CD4-positive, alpha-beta T cell (primary cell): Measurements from ENCODE around the gene PCTP. TPM values are rescaled to one million over a fixed set of nuclear protein-coding genes. Genes with fewer than 3 reads are reported as not detected.

Source experiments
- ATAC-seq: fragments of 200-7000 bp; cut with Tn5 transposase; one replicate; pipeline ENCODE4 v1.10.0; 2022; ENCODE audit warnings: mild to moderate bottlenecking; ENCODE audit not compliant: poor library complexity
- CTCF ChIA-PET: fragments of 350-600 bp; sonication (Branson Sonifier 250); formaldehyde crosslinking; loops from one replicate; lab custom pipeline; 2021; ENCODE audit warnings: antibody characterized with exemption, inconsistent platforms; lab: Charles Lee
- POLR2A ChIA-PET: fragments of 350-600 bp; sonication (Branson Sonifier 250); formaldehyde crosslinking; loops from one replicate; lab custom pipeline; 2021; ENCODE audit warnings: antibody characterized with exemption, inconsistent platforms; lab: Charles Lee
- DNase-seq, 14 experiments: peaks; one replicate each; pipeline ENCODE4 v3.0.0-alpha.2; 2013 to 2020; ENCODE audit warnings: mixed read lengths in 2 of 14
- H3K27ac ChIP-seq, 2 donors: one replicate each; pipeline versions ENCODE4 v1.5.1 to v1.7.0; 2013; ENCODE audit warnings: low read length in 2 of 2, low read depth in 1 of 2, mild to moderate bottlenecking in 1 of 2
- H3K27me3 ChIP-seq, 2 experiments: 1 replicate in 1 of 2; 2 replicates in 1 of 2; pipeline versions ENCODE4 v1.6.1 to v1.7.0; 2013; ENCODE audit warnings: low read length in 2 of 2, control low read depth in 1 of 2, mild to moderate bottlenecking in 1 of 2, moderate library complexity in 1 of 2; ENCODE audit not compliant: insufficient read depth in 2 of 2, control insufficient read depth in 1 of 2
- H3K36me3 ChIP-seq: one replicate; pipeline ENCODE4 v1.6.1; 2013; ENCODE audit warnings: low read length, control low read depth; ENCODE audit not compliant: insufficient read depth
- H3K4me1 ChIP-seq: one replicate; pipeline ENCODE4 v1.6.1; 2013; ENCODE audit warnings: low read length, control low read depth; ENCODE audit not compliant: insufficient read depth
- H3K4me3 ChIP-seq: one replicate; pipeline ENCODE4 v1.5.1; 2013; ENCODE audit warnings: mild to moderate bottlenecking, low read length, moderate library complexity
- H3K9me3 ChIP-seq, 2 experiments: 1 replicate in 1 of 2; 2 replicates in 1 of 2; pipeline versions ENCODE4 v1.6.1 to v1.7.0; 2013; ENCODE audit warnings: low read length in 2 of 2, mild to moderate bottlenecking in 2 of 2, control low read depth in 1 of 2, moderate library complexity in 1 of 2; ENCODE audit not compliant: control insufficient read depth in 1 of 2, insufficient read depth in 1 of 2
- H3K27ac Mint-ChIP-seq: one replicate; pipeline ENCODE4 v1.8.0; 2020; ENCODE audit warnings: mixed read lengths
- H3K27me3 Mint-ChIP-seq: one replicate; pipeline ENCODE4 v1.8.0; 2021; ENCODE audit warnings: mixed read lengths
- H3K36me3 Mint-ChIP-seq: one replicate; pipeline ENCODE4 v1.8.0; 2021; ENCODE audit warnings: low read depth, mixed read lengths
- H3K4me1 Mint-ChIP-seq: one replicate; pipeline ENCODE4 v1.8.0; 2021; ENCODE audit warnings: low read depth, mixed read lengths
- H3K4me3 Mint-ChIP-seq: one replicate; pipeline ENCODE4 v1.8.0; 2020; ENCODE audit warnings: mild to moderate bottlenecking, mixed read lengths
- H3K9me3 Mint-ChIP-seq: one replicate; pipeline ENCODE4 v1.8.0; 2020; ENCODE audit warnings: mixed read lengths
- CTCF ChIP-seq: fragments of 200-600 bp; IDR thresholded peaks from one replicate; pipeline ENCODE4 v1.8.0; 2022; ENCODE audit warnings: antibody characterized with exemption, mild to moderate bottlenecking
- intact Hi-C, 2 experiments: fragments of 100-400 bp; cut with DNase I in 1 of 2; cut with micrococcal nuclease in 1 of 2; formaldehyde crosslinking; loops; one replicate each; pipeline versions ENCODE4 v1.15.1 to v1.9.0; 2023 to 2025; cut with DNase I, micrococcal nuclease
- total RNA-seq, 174 experiments: library from RNA in 2 of 174; stranded (reverse) in 2 of 174; gene quantifications; one replicate each; pipeline ENCODE4 v1.2.3 and lab custom pipeline; 2021 to 2026

PCTP gene
- total RNA-seq, 2 experiments from 2014 or later: 1.1 to 1.2 TPM

DNA sequence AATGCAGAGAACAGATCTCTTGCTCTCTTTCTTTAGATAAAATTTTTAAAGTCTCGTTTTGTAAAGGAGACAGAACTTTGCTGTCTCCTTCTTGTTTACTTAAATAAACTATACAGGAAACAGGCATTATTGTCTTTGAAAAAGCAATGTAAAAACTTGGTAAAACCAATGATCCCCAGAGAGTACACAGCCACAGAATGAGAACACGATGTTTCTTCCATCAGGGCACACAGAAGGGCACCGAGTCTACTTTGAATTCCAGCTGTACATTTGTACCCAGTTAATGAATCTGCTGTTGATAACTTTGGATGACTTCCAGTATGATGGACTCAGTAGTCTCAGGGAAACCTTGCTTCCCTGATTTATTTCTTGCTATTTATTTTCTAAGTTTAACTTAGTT, 20.0 kb upstream of the PCTP start:
- ATAC-seq (no peak), DNase-seq (no peak)
- no peaks in the 10 kb centered on the region for H3K9me3 Mint-ChIP-seq
- no peak overlapping the region for H3K4me3 Mint-ChIP-seq
- Histone ChIP-seq H3K27me3 (peaks cover 5 to 17% of the 10 kb centered on the region in 2 experiments), H3K4me3 (no peak overlapping the region), H3K36me3 (no peaks in the 10 kb centered on the region), H3K9me3 (no peaks in the 10 kb centered on the region), H3K4me1 (no peaks in the 10 kb centered on the region), H3K27ac (no peak overlapping the region)
- no peaks in the 10 kb centered on the region for H3K36me3 Mint-ChIP-seq
- H3K4me1 Mint-ChIP-seq: no peaks in the 10 kb centered on the region
- CTCF ChIA-PET: no interaction called here
- no peak for TF ChIP-seq CTCF
- peaks cover 38% of the 10 kb centered on the region for H3K27me3 Mint-ChIP-seq
- POLR2A ChIA-PET: no interaction called here
- intact Hi-C loops: loop anchor here in 1 of 2 experiments (10.0 kb wide), 1 partner anchor 984 kb away; no protein-coding TSS in a partner anchor
- H3K27ac Mint-ChIP-seq: no peak overlapping the region

- no peak for TF ChIP-seq CTCF
- Histone ChIP-seq H3K27me3 (peaks cover 0 to 17% of the 10 kb centered on the region in 2 experiments), H3K9me3 (no peaks in the 10 kb centered on the region), H3K27ac (no peak overlapping the region), H3K4me1 (no peaks in the 10 kb centered on the region), H3K36me3 (no peaks in the 10 kb centered on the region), H3K4me3 (no peak overlapping the region)
- Mint-ChIP-seq H3K4me1 (no peaks in the 10 kb centered on the region), H3K9me3 (no peaks in the 10 kb centered on the region), H3K36me3 (no peaks in the 10 kb centered on the region), H3K4me3 (no peak overlapping the region), H3K27me3 (peaks cover 34% of the 10 kb centered on the region), H3K27ac (no peak overlapping the region)
- ChIA-PET POLR2A (no interaction called here), CTCF (no interaction called here)
- ATAC-seq: no peak
- intact Hi-C loops: loop anchor here in 1 of 2 experiments (10.0 kb wide), 1 partner anchor 983 kb away; no protein-coding TSS in a partner anchor
- DNase-seq: no peak
Measured at GRCh38 chr17:55731586-55732250, 19.1 kb upstream of the PCTP start.

DNA sequence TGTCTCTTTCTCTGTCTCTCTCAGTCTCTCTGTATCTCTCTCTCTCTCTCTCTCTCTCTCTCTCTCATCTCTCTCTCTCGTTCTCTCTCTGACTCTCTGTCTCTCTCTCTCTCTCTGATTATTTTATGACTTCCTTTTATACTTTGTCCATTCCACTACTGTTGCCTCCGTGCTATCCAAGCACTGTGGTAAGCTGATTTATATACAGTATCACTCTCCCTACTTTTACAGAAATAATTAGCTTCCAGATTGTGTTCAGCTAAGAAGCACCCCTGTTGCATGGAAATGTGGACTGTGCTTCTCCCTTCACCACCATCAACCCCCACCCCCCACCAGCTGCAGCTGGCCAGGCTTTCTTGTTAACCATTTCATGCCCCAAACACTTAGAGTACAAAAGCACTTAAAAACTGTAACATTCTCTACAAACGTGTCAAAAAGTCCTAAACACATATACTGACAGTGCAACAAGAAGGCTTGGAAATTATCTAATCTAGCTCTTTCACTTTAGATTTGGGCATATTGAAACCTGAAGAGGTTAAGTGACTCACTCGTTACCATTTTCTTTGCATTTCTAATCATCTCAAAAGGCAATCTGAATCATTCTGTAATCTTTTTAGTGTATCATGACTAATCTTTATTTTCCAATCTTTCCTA, 16.6 kb upstream of the PCTP start:
- ChIA-PET CTCF (no interaction called here), POLR2A (no interaction called here)
- Histone ChIP-seq H3K27me3 (peaks cover 0 to 3% of the 10 kb centered on the region in 2 experiments), H3K9me3 (no peaks in the 10 kb centered on the region), H3K27ac (no peak overlapping the region), H3K36me3 (no peaks in the 10 kb centered on the region), H3K4me1 (no peaks in the 10 kb centered on the region), H3K4me3 (no peak overlapping the region)
- DNase-seq: no peak
- Mint-ChIP-seq H3K4me1 (no peaks in the 10 kb centered on the region), H3K27me3 (peaks cover 24% of the 10 kb centered on the region), H3K27ac (no peak overlapping the region), H3K9me3 (no peaks in the 10 kb centered on the region), H3K36me3 (no peaks in the 10 kb centered on the region), H3K4me3 (no peak overlapping the region)
- ATAC-seq: no peak
- no peak for TF ChIP-seq CTCF
- intact Hi-C loops: loop anchor here in 1 of 2 experiments (10.0 kb wide), 1 partner anchor 981 kb away; no protein-coding TSS in a partner anchor
